HUES64 (cell line): ENCODE measurements around the gene HSD3B1. TPM values are rescaled to one million over a fixed set of nuclear protein-coding genes. Genes with fewer than 3 reads are reported as not detected.

Source experiments
- H3K27ac ChIP-seq: 2 replicates; pipeline ENCODE4 v1.7.0; 2013; ENCODE audit warnings: low read depth, low read length, inconsistent platforms
- H3K27me3 ChIP-seq: 2 replicates; pipeline ENCODE4 v1.6.1; 2013; ENCODE audit warnings: mild to moderate bottlenecking, low read length; ENCODE audit not compliant: insufficient read depth
- H3K36me3 ChIP-seq: 2 replicates; pipeline ENCODE4 v1.6.1; 2013; ENCODE audit warnings: mild to moderate bottlenecking, low read length; ENCODE audit not compliant: insufficient read depth
- H3K4me1 ChIP-seq: 2 replicates; pipeline ENCODE4 v1.6.1; 2013; ENCODE audit warnings: mild to moderate bottlenecking, low read length, moderate library complexity; ENCODE audit not compliant: insufficient read depth
- H3K4me3 ChIP-seq: 2 replicates; pipeline ENCODE4 v1.5.1; 2013; ENCODE audit warnings: mild to moderate bottlenecking, low read length, moderate library complexity
- H3K9ac ChIP-seq: 2 replicates; pipeline ENCODE4 v1.6.1; 2013; ENCODE audit warnings: mild to moderate bottlenecking, low read depth, low read length
- H3K9me3 ChIP-seq: 2 replicates; pipeline ENCODE4 v1.6.1; 2013; ENCODE audit warnings: low read depth, low read length; ENCODE audit not compliant: insufficient read depth
- WGBS: fragments of 150-250, 120-280 bp; methylation state at CpG from one replicate; pipeline ENCODE4 v1.1.7; 2013; ENCODE audit warnings: missing lambda C conversion rate; 5-methylcytosine and 5-hydroxymethylcytosine counted together
- polyA plus RNA-seq, 2 experiments: library from polyadenylated mRNA; stranded (reverse); fragments of 50-300 nt; gene quantifications; one replicate each; pipeline ENCODE4 v1.2.3, GENCODE V29; 2013

HSD3B1 gene
- polyA plus RNA-seq (2013, experiment 1 of 2): not detected
- not detected for polyA plus RNA-seq (2013, experiment 2 of 2)

- Histone ChIP-seq H3K9ac (no peak within 1 kb of the TSS), H3K36me3 (no peaks in the 10 kb centered on the region), H3K9me3 (no peaks in the 10 kb centered on the region), H3K27me3 (no peaks in the 10 kb centered on the region), H3K4me1 (no peaks in the 10 kb centered on the region), H3K27ac (no peak within 1 kb of the TSS), H3K4me3 (no peak within 1 kb of the TSS)
- 100% methylated on average over 1 of the region's 1 CpG for WGBS
Measured at GRCh38 chr1:119506941-119507340, at the start of gene HSD3B1. TSS of gene HSD3B1 (plus strand) at chr1:119507210. CDS start at chr1:119507477, 267 bp downstream.

- H3K36me3 ChIP-seq: no peaks in the 10 kb centered on the region
- H3K27ac ChIP-seq: no peak overlapping the region
- no peaks in the 10 kb centered on the region for H3K9me3 ChIP-seq
- no peaks in the 10 kb centered on the region for H3K27me3 ChIP-seq
- no peak overlapping the region for H3K4me3 ChIP-seq
- 92% methylated on average over 2 of the region's 2 CpGs for whole genome bisulfite sequencing
- H3K9ac ChIP-seq: no peak overlapping the region
- no peaks in the 10 kb centered on the region for H3K4me1 ChIP-seq
Measured at GRCh38 chr1:119462964-119463363, 44.0 kb upstream of the HSD3B1 start.

GRCh38 chr1:119463569-119463968, 43.4 kb upstream of the HSD3B1 start:
- no peaks in the 10 kb centered on the region for H3K27me3 ChIP-seq
- 93% methylated on average over 1 of the region's 2 CpGs for WGBS
- H3K9me3 ChIP-seq: no peaks in the 10 kb centered on the region
- H3K9ac ChIP-seq: no peak overlapping the region
- H3K4me3 ChIP-seq: no peak overlapping the region
- no peaks in the 10 kb centered on the region for H3K36me3 ChIP-seq
- no peak overlapping the region for H3K27ac ChIP-seq
- H3K4me1 ChIP-seq: no peaks in the 10 kb centered on the region

GRCh38 chr1:119466445-119466844, 40.6 kb upstream of the HSD3B1 start:
- no peaks in the 10 kb centered on the region for H3K27me3 ChIP-seq

GRCh38 chr1:119467219-119467618, 39.8 kb upstream of the HSD3B1 start:
- WGBS: 95% methylated on average over 1 of the region's 1 CpG

More at GRCh38 chr1:119466445-119466844, 40.6 kb upstream of the HSD3B1 start:
- Histone ChIP-seq H3K9me3 (no peaks in the 10 kb centered on the region), H3K36me3 (no peaks in the 10 kb centered on the region), H3K9ac (no peak overlapping the region), H3K27ac (no peak overlapping the region), H3K4me3 (no peak overlapping the region), H3K4me1 (no peaks in the 10 kb centered on the region)
- WGBS: 84% methylated on average over 2 of the region's 2 CpGs

GRCh38 chr1:119467857-119468668, 38.9 kb upstream of the HSD3B1 start:
- Histone ChIP-seq H3K4me1 (no peaks in the 10 kb centered on the region), H3K4me3 (no peak overlapping the region), H3K27me3 (no peaks in the 10 kb centered on the region), H3K9me3 (no peaks in the 10 kb centered on the region), H3K9ac (no peak overlapping the region), H3K27ac (no peak overlapping the region), H3K36me3 (no peaks in the 10 kb centered on the region)
- 90% methylated on average over 3 of the region's 4 CpGs for WGBS

More at GRCh38 chr1:119467219-119467618, 39.8 kb upstream of the HSD3B1 start:
- no peaks in the 10 kb centered on the region for H3K4me1 ChIP-seq
- H3K36me3 ChIP-seq: no peaks in the 10 kb centered on the region
- no peaks in the 10 kb centered on the region for H3K9me3 ChIP-seq
- no peak overlapping the region for H3K27ac ChIP-seq
- no peaks in the 10 kb centered on the region for H3K27me3 ChIP-seq
- H3K9ac ChIP-seq: no peak overlapping the region
- no peak overlapping the region for H3K4me3 ChIP-seq

GRCh38 chr1:119469741-119470140, 37.3 kb upstream of the HSD3B1 start:
- H3K9ac ChIP-seq: no peak overlapping the region
- 93% methylated on average over 1 of the region's 1 CpG for WGBS
- no peaks in the 10 kb centered on the region for H3K4me1 ChIP-seq
- H3K9me3 ChIP-seq: no peaks in the 10 kb centered on the region
- H3K4me3 ChIP-seq: no peak overlapping the region
- H3K27me3 ChIP-seq: no peaks in the 10 kb centered on the region
- H3K36me3 ChIP-seq: no peaks in the 10 kb centered on the region
- no peak overlapping the region for H3K27ac ChIP-seq

- Histone ChIP-seq H3K9me3 (no peaks in the 10 kb centered on the region), H3K36me3 (no peaks in the 10 kb centered on the region), H3K4me1 (no peaks in the 10 kb centered on the region), H3K27me3 (no peaks in the 10 kb centered on the region), H3K27ac (no peak overlapping the region), H3K4me3 (no peak overlapping the region), H3K9ac (no peak overlapping the region)
- 94% methylated on average over 3 of the region's 3 CpGs for WGBS
Measured at GRCh38 chr1:119470377-119470776, 36.6 kb upstream of the HSD3B1 start.

GRCh38 chr1:119470958-119471357, 36.1 kb upstream of the HSD3B1 start:
- WGBS: 95% methylated on average over 7 of the region's 7 CpGs
- peaks cover under 1% of the 10 kb centered on the region; the same call in 1 of the 2 replicates for H3K4me1 ChIP-seq
- H3K27me3 ChIP-seq: no peaks in the 10 kb centered on the region
- H3K36me3 ChIP-seq: no peaks in the 10 kb centered on the region
- no peak overlapping the region for H3K9ac ChIP-seq
- no peaks in the 10 kb centered on the region for H3K9me3 ChIP-seq
- no peak overlapping the region for H3K27ac ChIP-seq
- no peak overlapping the region for H3K4me3 ChIP-seq

- Histone ChIP-seq H3K27ac (no peak overlapping the region), H3K4me3 (no peak overlapping the region), H3K9me3 (no peaks in the 10 kb centered on the region), H3K27me3 (no peaks in the 10 kb centered on the region), H3K9ac (no peak overlapping the region), H3K36me3 (no peaks in the 10 kb centered on the region), H3K4me1 (peaks cover 5% of the 10 kb centered on the region; the same call in 1 of the 2 replicates)
- 84% methylated on average over 5 of the region's 5 CpGs for WGBS
Measured at GRCh38 chr1:119471566-119471965, 35.4 kb upstream of the HSD3B1 start.

GRCh38 chr1:119472080-119472818, 34.8 kb upstream of the HSD3B1 start:
- WGBS: 90% methylated on average over 5 of the region's 5 CpGs
- Histone ChIP-seq H3K9me3 (no peaks in the 10 kb centered on the region), H3K9ac (no peak overlapping the region), H3K4me1 (peaks cover 5% of the 10 kb centered on the region; the same call in 1 of the 2 replicates), H3K4me3 (no peak overlapping the region), H3K27me3 (no peaks in the 10 kb centered on the region), H3K36me3 (no peaks in the 10 kb centered on the region), H3K27ac (no peak overlapping the region)
